ENCODE measurements around the gene GPC3.

The GPC3 gene

DNA sequence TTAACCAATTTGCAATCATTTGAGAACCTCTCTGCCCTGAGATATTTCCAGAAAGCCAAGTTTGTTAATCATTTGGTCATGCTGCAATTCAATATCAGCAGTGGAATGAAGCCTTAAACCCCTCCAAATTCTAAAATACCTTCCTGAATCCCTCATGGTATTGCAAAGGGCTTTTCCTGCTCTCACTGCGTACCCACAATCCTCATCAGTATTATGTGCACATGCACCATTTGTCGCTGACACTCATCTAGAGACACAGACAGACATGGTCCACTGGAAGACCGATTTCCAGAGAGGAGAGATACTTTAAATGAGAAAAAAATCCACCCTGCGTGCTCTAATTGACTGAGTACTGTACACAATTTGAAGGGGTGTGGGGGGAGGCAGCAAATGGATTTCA lies 104.4 kb downstream of the GPC3 start:
- no peak for DNase-seq

GRCh38 chrX:133880032-133880443 lies 105.4 kb downstream of the GPC3 start:
- DNase-seq: no peak

- DNase-seq: no peak
These were observed 106.7 kb downstream of the GPC3 start for GRCh38 chrX:133878710-133879109.

DNA sequence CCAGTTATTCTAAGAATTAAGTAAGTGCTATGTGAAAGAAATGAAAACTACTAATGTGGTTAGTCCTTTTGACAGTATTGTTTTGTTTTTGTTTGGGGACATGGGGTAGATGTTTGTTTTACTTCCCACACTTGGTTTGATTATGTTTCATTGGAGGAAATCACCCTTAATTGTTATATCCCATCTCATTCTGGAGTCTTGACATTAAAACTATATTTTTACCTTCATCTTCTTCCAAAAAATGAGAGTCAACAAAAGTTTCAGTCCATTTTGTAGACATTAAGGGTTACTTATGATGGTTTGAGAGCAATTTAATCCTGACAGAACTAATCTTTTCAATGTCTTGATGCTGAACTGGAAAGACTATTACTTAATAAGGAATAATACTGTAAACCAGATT lies 108.7 kb downstream of the GPC3 start:
- no peak for DNase-seq

DNA sequence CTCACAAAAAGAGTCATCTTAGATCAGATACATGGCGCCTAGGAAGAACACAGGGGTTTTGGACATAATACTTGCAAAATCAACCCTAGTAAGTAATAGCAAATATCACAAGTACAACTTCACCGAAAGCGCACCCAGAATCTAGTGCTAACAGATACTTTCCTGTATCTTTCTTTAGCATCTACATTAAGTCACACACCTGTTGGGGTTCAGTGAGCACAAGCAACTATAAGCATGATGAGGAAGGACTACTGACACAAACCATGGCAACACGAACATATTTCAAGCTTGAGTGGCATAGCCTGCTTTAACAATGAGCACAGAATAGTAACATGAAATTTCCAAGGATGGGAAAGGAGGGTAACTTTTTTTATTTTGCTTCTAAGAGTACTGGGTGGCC lies 116.1 kb downstream of the GPC3 start:
- no peak for DNase-seq

DNA sequence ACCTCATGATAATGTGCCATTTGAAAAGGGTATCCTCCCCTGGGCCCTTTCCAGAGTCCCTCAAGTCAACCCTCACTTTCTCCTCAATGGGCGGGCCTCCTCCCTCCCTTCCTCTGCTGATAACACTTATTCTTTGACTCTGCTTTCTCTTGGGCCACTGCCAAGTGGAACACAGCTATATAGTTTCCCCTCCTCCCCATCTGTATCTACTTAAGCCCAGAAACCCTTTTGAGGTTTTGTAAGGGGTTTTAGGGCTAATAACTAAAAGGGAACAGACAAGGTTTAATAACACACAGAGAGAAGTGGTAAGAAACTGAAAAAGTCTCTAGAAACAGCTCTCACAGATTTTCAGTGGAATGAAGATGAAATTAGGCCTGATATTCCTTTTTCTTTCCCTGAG lies 116.7 kb downstream of the GPC3 start:
- no peak for DNase-seq

GRCh38 chrX:133868250-133868649 lies 117.1 kb downstream of the GPC3 start:
- no peak for DNase-seq

DNA sequence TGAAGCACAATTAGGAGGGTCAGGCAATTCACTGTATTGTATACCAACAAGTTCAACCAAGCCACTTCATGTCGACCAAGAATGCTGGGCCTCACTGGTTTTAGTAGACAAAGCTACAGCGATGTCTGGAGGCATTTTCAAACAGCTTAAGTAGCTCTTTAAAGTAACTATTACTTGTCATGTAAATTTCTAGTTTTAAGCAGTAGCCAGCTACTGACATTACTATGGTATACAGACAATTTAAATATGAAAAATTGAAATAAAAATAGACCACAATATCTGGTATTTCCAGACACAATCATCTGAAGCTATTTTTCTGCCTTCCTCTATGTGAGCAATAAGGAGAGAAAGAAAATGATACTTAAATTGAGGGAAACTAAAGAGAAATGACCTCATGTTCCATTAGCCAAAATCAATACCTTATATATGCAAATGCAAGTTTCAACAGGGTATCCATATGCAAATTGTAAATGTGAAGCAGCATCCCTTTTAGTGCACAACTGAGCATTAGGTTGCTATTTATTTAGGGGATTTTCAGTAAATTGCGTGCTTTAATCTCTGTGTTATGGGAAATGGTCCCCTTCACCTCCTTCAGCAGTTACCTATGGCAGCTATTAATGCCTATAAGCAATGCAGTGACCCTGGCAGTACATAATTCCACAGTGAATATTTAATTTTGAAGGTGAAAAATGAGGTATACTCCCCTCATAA lies 119.5 kb downstream of the GPC3 start:
- no peak for DNase-seq

- DNase-seq: no peak
These were observed 121.2 kb downstream of the GPC3 start for GRCh38 chrX:133864236-133864635.

DNA sequence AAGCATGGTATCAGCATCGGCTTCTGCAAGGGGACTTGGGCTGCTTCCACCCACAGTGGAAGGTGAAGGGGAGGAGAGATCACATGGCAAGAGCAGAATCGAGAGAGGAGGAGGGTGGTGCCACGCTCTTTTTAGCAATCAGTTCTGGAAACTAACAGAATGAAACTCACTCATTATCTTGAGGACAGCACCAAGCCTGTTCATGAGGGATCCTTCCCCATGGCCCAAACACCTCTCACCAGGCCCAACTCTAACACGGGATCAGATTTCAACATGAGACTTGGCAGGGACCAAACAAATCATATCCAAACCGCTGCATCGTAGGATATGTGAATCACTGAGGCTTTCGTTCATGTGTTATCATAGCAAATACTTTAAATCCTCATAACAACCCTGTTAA lies 125.5 kb downstream of the GPC3 start:
- no peak for DNase-seq

DNA sequence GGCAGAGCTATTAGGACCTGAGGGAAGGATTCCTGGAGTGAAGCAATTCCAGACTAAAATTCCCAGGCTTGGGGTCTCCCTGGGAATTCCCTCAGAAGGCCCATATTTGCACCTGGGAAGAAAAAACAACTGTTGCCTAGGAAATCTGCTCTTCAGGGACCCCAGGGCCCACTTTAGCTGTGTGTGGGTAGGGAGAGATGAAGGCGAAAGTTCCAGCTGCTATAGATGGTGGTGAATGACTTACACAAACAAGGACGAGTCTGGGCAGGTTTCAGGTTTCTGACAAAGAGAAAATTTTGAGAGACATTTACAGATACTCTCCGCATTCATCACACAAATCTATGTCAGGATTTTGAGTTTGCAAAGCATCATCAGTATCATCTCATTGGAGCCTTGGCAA lies 126.1 kb downstream of the GPC3 start:
- no peak for DNase-seq

- no peak for DNase-seq
These were observed 127.6 kb downstream of the GPC3 start for GRCh38 chrX:133857640-133858269.

- DNase-seq: no peak
These were observed 128.6 kb downstream of the GPC3 start for GRCh38 chrX:133856819-133857218.

- no peak for DNase-seq
These were observed 131.1 kb downstream of the GPC3 start for GRCh38 chrX:133854290-133854689.

DNA sequence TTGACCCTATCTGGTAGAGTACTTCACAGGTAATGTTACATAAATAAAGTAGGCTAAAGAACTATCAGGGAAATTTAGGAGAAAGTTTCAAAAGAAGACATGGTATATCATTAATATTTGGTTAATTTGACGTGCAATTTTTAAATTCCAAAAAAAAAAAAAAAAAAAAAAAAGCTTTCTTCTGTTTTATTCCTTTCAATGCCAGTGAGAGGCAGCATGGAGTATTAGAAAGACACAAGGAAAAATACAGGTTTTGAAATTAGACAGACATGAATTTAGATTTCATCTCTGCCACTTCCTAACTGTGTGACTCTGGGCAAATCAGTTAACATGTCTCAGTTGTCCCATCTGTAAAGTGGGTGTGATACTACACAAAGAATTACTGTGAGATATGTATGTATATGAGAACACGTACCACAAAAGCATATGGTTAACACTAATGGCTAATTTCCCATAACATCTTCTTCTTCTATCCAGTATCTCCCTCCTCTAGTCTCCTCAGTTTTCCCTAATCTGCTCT lies 132.5 kb downstream of the GPC3 start:
- DNase-seq: no peak

GRCh38 chrX:133852401-133852800 lies 133.0 kb downstream of the GPC3 start:
- no peak for DNase-seq

GRCh38 chrX:133850399-133850798 lies 135.0 kb downstream of the GPC3 start:
- no peak for DNase-seq

- DNase-seq: no peak
These were observed 135.7 kb downstream of the GPC3 start for GRCh38 chrX:133849676-133850075.

DNA sequence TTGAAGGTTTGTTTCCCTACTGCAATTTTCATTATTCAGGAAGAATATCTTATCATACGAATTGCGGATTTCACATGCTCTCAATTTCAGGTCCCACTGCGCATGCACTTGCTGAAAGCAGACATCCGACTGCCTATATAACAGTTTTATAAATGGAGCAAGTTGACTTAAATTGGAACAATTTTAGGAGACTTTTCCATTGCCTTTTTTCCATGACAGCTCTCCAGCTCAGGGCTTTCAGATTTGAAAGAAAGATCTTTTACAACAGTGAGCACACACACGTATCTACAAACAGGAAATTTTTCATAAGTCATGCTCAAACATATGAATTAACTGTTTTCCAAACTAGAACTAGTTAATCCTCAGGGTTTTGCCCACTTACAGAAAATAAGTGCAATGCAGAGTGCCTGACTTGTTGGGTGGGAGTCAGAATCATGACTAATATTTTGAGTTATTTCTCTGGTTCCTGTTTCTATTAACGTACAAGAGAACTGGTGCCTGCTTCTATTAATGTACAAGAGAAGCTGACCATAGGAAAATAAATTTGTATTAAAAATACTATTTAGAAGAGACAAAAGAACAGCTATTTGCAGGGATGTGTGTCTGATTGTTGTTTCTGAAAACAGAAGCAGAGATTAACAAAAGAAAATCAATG lies 137.9 kb downstream of the GPC3 start:
- DNase-seq: no peak

DNA sequence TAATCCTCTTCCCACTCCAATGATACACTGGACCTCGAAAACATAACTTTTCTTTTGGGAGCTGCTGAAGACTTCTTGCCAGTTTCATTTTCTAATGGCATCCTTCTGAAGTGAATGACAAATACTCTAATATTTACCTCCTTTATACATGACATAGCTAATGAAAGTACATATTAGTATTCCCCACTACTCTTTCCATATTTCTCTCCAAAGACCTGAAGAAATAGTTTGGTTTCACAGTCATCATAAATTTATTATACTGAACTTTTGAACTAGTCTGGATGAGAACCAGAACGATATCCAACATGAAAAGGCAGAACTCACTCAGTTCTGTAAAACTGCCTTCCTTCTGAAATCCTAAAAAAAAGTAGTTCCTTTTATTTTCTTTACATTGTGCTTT lies 139.1 kb downstream of the GPC3 start:
- no peak for DNase-seq

DNA sequence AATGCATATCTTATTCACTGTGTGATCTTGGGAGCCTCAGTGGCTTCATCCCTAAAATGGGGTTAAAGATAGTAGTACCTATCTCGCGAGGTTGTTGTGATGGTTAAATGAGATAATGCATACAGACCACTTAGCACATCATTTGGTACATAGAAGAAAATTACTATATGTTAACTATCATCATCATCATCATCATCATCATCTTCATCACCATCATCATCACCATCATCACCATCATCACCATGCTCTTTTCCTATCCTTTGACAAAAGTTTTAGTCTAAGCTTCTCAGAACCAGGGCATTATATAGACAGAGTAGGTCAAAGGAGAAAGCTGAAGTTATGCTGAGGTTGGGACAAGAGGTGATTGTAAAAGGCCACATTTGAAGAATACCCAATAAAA lies 145.0 kb downstream of the GPC3 start:
- no peak for DNase-seq

DNA sequence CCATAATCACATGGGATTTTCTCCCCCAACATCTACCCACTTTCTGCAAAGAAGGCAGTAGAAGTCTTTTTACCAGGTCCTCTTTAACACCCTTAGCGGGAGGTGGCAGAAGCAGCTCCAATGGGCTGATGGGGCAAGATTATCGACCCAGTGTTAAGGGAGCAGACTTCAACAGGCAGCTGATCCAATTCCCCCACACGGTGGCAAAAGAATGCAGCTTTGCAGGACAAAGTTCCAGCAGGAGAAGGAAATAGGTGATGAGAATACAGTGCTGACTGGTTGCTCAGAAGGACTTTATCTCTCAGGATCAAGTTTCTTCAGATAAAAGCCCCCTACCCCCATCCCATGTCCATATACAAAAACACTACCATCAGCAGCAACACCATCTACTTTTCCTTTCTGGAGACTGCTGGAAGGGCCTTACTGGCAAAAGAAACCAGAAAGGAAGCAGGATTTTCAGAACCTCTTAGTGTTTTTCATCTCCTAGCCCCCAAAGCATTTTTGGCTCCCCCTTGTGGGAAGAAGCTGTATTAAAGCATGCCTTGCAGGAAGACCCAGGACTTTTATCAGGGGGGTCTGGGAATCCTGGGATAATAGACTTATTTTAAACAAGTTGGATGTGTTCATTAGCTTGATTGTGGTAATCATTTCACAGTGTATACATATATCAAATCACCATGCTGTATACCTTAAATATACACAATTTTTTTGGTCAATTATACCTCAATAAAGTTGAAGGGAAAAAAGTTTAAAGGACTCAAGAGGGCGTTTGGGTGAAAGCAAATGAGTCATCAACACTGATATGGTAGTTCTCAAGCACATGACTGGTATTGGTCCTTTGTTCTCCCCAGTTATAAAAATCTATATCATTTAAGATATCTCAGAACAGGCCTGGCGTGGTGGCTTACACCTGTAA lies 146.4 kb downstream of the GPC3 start:
- peak; percentile 36 for DNase-seq

DNA sequence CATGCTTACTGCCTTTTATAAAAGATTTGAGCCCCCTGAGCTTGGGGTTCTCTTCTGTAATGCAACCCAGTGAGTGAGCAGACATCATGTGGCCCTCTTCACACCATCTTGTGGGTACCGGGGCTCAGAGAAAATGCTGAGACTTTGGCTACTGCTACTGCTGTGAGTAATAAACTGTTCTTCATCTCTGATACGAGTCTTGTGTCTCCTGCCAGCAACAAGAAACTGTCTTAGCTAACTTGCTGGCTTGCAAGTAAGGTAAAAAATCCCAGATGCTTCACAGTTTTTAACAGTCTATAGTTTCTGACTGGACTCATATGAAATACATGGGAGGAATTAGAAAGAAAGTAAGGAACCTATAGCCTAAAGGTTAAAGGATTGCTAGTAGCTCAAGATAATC lies 148.3 kb downstream of the GPC3 start:
- no peak for DNase-seq

Data from stimulated activated CD4-positive, alpha-beta T cell treated with anti-CD3 and anti-CD28 coated beads, Interleukin-15, amount 100 ng/mL, for 24 hours (primary cell).